Epithelial cell of prostate (primary cell): Measurements from ENCODE around the gene PRSS8.
"Not testable (repeated sequence)": the region's sequence is repeated elsewhere in the genome, so short reads cannot be mapped to it uniquely, and the experiment has no call there.

ENCODE experiments used
- DNase-seq: peaks from one replicate; pipeline ENCODE4 v3.0.0-alpha.2; 2011; ENCODE audit warnings: low read depth, low spot score
- H3K27ac ChIP-seq: fragments of 450-650 bp; 2 replicates; pipeline ENCODE4 v1.5.1; 2017; ENCODE audit warnings: mild to moderate bottlenecking

PRSS8 gene

DNA sequence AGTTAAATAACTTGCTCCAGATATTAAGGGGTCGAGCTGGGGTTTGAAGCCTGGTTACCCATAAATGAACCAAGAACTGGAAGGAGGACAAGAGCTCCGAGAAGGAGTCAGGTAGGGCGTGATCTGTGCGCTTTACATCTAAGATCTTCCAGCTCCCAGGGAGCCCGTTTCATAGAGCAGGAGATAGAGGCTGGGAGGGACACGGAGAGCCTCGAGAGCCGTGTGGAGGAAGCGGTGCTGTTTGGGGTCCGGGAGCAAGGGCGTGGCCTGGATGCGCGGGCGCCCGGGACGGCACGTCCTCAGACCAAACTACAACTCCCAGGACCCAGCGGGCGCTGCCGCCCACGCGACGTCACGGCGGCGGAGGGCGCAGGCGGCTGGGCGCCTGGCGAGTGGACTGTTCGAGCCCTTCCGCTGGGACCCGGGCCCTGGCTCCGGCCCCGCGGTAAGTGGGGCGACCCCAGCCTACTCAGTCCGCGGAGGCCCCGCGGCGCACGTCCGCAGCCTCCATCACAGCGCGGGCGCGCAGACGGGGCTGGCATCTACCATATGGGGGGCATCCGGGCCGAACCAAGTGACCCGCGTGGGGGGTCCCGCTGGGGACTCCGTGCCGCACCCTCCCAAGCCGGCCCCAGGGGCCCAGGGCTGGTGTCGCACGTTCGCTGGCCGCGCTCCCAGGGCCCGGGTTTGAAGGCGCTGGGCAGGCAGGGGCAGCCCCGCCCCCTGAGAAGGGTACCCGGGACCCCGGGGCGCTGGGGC lies 27.3 kb downstream of the PRSS8 start, which contains the start of gene BCKDK:
Gene BCKDK, plus strand, starts transcription at position 352 of the 759 bp plus-strand sequence. CDS start 838 bp downstream, outside the sequence.
- H3K27ac ChIP-seq, result peak within 1 kb of the TSS; percentile 21
- DNase-seq, result no peak

DNA sequence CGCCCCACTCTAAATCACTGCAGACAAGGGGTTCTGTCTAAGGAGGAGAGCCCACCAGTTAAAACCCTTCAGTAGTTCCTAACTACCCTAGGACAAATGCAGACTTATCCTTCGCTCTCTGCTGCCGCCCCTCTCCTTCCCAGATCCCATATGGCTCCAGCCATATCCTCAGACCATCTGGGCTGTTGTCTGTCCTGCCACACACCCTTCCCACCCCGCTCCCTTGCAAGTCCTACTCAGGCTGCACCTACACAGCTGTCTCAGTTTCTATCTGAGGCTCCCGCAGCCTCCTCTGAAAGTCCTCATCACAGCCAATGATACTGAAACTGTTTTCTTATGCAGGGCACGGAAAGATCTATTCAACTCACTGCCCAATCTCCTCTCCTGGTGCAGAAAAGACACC lies 28.1 kb downstream of the PRSS8 start:
- no peak overlapping the region for H3K27ac ChIP-seq
- no peak for DNase-seq

DNA sequence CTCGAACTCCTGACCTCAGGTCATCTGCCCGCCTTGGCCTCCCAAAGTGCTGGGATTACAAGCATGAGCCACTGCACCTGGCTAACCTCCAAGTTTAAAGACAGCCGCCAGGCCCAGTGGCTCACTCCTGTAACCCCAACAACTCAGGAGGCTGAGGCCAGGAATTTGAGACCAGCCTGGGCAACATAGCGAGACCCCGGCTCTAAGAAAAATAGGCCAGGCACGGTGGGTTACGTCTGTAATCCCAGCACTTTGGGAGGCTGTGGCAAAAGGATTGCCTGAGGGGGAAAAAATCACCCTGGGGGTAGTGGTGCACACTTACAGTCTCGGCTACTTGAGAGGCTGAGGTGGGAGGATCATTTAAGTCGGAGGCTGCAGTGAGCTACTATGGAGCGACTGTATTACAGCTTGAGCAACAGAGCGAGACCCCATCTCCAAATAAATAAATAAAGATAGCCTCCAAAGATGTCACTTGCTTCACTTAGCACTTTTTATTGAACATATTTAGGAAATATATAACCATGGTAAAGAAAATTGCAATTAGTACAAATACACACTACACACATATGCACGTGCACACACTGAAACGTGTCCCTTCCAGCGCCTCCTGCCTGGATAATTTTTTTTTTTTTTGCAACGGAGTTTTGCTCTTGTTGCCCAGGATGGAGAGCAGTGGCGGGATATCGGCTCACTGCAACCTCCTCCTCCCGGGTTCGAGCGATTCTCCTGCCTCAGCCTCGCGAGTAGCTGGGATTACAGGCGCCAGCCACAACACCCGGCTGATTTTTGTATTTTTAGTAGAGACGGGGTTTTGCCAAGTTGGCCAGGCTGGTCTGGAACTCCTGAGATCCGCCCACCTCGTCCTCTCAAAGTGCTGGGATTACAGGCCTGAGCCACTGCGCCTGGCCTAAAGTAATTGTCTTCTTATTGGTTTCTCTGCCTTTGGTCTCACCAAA lies 28.7 kb downstream of the PRSS8 start:
- no peak overlapping the region for H3K27ac ChIP-seq

DNA sequence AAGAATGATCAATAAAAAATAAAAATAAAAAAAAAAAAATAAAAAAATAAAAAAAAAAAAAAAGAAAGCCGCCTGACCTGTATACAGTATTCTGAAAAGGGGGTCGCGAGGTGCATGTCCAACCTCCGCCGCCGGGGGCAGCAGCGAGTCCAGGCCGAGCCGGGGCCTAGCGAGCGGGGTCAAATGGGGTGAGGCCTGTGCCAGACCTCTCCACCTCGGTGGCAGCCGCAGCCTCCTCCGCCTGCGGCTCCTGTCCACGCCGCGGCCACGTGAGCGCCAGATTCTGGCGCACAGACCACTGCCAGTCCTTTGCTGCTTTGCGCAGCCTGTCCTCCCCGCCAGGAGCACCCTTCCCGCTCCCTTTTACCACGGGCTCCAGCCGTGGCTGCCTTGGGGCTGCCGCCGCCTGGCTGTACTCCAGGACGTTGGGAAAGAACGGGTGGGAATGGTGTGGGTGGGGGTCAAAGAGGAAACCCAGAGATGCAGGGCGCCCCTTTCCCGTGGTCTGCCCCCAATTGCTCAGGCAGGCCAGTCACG lies 29.8 kb downstream of the PRSS8 start:
- H3K27ac ChIP-seq, result no peak overlapping the region
- no peak for DNase-seq

More for the DNA sequence above, 28.7 kb downstream of the PRSS8 start:
- no peak for DNase-seq

DNA sequence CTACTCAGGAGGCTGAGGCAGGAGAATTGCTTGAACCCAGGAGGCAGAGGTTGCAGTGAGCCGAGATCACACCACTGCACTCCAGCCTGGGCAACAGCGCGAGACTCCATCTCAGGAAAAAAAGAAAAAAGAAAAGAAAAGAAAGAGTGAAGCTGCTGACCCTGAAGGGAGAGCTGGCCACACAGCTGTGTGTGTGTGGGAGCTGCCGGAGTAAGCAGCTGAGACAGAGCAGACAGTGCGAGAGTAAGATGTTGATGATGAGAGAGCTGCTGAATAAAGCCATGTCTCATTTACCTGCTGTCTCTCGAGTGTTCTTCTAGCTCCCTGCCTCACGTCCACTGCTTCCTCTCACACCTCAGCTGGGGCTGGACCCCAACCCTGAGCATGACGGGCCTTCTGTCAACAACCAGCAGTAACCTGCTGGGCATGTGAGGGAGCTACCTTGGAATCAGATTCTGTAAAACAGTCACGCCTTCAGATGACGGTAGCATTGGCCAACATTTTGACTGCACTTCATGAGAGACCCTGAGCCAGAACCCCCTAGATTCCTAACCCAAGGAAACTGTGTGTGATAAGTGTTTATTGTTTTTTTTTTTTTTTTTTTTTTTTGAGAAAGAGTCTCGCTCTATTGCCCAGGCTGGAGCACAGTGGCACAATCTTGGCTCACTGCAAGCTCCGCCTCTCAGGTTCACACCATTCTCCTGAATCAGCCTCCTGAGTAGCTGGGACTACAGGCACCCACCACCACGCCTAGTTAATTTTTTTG lies 34.5 kb downstream of the PRSS8 start:
- not testable (repeated sequence) for H3K27ac ChIP-seq, DNase-seq

DNA sequence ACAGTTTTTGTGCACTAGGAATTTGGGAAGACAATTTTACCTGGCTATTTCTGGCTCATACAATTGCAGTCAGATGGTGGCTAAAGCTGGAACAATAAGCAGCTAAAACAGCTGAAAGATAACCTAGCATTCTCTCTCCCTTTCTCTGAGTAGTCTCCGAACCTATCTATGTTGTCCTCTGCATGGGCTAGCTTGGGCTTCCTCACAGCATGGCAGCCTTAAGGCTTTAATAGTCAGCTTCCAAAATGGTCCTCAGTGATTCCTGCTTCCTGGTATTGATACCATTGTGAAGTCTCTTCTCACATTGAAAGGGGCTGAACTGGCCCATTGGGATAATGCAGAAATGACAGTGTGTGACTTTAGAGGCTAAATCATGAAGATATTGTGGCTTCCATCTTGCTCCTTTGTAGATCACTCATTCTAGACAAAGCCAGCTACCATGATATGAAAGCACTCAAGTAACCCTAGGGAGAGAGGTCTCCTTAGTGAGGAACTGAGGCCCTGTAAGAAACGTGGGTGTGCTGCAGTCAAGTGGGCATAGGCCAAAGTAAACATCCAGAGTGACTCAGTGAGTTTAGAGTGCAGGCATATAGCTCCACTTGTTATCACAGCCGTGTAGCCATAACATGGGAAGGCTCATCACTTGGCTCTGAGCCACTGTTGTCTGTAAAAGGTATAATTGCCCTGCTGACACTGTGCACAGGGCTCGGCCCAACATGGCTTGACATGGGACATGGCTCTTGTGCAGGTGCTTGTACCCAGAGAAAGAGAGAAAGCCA lies 35.5 kb downstream of the PRSS8 start:
- no peak for DNase-seq
- H3K27ac ChIP-seq, result no peak overlapping the region

DNA sequence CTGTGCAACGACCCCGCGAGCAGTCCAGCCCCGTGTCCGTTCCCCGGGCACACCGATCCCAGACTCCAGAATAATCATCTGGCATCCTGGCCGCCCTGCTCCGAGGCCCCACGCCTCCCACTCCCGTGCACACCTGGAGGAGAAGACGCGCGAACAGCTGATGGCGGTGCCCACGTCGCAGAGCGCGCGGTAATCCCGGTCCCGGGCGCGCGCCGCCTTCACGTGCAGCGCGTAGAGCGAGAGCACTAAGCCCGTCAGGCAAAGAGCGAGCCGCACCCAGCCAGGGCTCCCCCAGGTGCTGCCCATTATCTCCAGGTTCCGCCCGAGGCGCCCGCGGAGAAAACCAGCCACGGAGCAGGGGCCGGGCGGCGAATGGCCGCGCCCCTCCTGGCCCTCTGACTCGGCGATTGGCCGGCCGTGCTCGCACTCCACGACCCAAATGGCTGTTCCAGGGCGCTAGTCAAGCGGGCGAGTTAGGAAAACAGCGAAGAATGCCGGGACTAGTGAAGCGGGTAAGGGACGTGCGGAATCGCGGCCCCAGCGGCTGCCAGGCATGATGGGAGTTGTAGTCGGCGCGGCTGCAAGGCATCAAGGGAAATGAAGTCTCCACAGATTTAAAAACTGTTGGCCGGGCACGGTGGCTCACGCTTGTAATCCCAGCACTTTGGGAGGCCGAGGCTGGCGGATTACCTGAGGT lies 41.0 kb downstream of the PRSS8 start, which contains the start of gene VKORC1:
Gene VKORC1, minus strand, starts transcription at position 374 of the 697 bp plus-strand sequence. Its CDS starts 68 bp downstream, at position 306.
- DNase-seq, result peak; percentile 88

DNA sequence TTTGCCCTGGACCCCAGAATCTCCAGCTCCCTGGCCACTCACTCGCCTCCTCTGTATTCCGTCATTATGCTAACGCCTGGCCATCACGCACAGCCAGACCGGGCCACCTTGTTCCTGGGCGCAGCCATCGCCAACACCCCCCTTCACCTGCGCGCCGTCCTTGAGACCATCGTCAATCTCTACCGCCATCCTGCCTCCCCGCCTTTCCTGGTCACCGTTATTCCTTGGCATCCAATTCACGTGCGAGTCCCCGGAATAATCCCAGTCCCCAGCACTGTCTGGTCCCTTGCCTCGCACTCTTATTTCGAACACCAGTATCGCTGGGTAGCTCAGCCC lies 41.5 kb downstream of the PRSS8 start:
- no peak for DNase-seq
- peak overlapping the region; percentile 70 for H3K27ac ChIP-seq

More for the DNA sequence above, 41.0 kb downstream of the PRSS8 start, which contains the start of gene VKORC1:
- H3K27ac ChIP-seq, result peak within 1 kb of the TSS; percentile 70

DNA sequence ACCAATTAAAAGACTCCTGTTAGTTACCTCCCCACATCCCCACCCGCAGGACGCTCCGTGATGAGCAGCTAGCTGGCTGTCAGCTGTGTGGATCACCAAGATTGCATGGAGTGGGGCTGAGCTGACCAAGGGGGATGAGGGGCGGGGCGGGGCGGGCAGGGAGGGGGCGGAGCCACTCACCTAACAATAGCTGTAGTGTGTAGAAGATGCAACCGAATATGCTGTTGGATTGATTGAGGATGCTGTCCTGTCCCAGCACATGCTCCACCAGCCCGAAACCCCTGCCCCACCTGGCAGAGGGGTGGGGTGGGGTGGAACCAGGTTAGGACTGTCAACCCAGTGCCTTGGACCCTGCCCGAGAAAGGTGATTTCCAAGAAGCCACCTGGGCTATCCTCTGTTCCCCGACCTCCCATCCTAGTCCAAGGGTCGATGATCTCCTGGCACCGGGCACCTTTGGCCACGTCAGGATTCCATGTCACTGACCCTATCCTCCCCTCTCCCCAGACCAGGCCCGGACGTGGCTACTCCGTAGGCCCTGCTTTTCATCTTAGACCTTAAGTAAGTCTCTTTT lies 42.3 kb downstream of the PRSS8 start:
- DNase-seq, result no peak

DNA sequence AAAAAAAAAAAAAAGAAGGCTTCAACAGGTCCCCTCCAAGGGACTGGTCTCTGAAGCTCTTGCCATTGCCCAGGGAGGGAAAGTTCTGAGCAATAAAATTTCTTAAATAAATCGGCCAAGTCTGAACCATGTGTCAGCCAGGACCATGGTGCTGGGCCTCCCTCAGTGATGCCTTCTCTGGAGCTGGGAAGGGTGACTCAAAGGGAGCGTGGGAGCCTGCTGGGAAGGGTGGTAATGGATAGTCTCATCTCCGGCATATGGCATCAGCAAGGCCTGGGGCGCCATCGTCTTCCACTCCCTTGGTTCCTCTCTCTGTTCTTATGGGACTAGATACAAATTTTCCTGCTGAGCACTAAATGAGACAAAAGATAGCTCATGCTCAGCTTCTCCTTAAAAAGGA lies 43.2 kb downstream of the PRSS8 start:
- H3K27ac ChIP-seq, result no peak overlapping the region
- no peak for DNase-seq

More for the DNA sequence above, 42.3 kb downstream of the PRSS8 start:
- H3K27ac ChIP-seq, result no peak overlapping the region

DNA sequence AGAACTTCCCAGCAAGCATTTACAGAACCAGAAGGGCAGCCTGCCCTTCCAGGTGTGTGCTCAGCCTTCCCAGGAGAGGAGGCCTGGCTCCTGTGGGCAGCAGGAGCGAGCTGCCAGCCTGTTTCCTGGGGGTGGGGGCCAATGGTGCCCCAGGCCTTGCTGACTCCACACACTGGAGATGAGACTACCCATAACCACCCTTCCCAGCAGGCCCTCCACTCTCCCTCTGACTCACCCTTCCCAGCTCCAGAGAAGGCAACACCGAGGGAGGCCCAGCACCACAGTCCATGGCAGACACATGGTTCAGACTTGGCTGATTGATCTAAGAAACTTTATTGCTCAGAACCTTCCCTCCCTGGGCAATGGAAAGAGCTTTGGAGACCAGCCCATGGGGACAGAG lies 45.0 kb downstream of the PRSS8 start:
- DNase-seq, result no peak
- H3K27ac ChIP-seq, result no peak overlapping the region

DNA sequence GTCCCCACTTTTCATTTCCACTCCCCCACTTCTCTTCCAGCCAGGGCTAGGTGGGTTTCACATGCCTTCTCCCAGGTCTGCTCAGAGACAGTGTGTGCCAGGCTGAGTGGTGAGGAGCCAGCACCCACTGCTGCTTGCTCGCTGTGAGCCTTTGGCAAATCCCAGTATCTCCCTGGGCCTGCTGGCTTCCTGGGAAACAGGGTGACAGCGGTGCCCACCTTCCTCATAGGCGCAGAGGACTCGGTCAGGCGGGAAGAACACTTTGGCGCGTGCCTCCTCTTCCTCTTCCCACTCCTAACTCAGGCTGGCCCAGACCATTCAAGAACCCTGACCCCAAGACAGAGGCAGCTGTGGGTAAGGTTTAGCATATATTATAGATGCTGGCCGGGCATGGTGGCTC lies 46.3 kb downstream of the PRSS8 start:
- DNase-seq, result no peak
- no peak overlapping the region for H3K27ac ChIP-seq

DNA sequence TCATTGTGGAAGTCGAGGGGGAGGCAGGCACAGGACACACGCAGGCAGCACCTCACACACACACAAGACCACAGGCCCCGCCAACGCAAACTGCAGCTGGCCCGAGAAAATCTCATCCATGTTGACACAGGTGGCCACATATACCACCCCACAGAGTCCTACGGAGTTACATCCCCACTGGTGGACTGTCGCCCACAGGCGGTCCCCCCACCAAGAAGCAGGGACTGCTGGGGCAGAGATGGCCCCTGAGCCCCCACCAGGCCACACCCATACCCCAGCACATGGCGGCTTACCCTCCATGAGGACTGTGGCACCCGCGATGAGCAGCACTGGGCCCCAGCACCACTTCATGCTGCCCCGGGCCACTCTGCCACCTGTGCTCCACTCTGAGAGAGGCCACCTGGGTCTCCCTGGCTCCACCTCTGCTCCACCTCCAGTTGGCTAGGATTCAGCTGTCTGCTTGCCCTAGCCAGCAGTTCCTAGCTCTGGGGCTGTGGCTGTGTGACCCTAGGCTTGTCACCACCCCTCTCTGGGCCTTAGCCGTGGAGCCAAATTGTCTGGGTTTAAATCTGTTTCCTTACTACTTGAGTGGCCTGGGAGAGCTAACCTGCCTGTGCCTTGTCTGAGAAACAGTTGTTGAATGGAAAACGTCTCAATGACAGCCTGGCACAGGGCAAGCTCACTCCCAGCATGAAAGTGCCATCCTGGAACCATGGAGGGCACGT lies 46.9 kb downstream of the PRSS8 start, which contains the start of gene PRSS53:
Gene PRSS53, minus strand, starts transcription at position 485 of the 725 bp plus-strand sequence. Its CDS starts 134 bp downstream, at position 351.
- no peak for DNase-seq
- H3K27ac ChIP-seq, result no peak within 1 kb of the TSS

DNA sequence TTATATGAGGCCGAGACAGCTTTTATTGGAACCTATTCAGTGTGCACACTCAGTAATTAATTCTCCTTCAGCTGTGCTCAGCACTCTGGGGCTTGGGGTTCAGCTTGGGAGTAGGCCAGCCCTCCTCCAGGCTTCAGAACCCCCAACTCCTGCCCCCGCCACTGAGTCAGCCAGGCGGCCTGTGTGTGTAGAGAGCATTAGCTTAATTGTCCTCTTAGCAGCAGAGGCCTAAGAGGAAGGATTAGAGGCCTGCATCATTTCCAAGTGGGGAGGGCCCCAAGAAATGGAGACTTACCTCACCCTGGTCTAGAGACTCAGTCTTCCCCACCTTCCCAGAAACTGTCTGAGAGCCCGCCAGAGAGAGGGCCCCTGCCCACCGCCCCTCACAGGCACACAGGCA lies 47.6 kb downstream of the PRSS8 start:
- no peak for DNase-seq
- H3K27ac ChIP-seq, result no peak overlapping the region

DNA sequence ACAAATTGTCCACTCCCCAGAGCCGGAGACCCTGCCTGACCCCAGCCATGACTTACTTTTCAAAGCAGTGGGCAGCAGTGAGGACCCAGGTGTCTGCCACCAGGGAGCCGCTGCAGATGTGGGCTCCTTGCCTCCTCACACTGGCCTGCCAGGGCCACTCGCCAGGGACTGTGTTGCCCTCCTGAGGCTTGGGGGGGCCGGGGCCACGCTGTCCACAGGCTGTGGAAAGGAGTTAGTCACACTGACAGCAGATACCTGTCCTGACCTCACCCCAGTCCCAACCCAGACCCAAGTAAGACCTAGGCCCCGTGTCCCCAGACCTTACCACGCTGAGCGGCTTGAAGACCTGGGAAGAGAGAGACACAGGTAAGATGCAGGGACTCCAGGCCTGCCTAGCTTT lies 48.0 kb downstream of the PRSS8 start:
- DNase-seq, result no peak
- no peak overlapping the region for H3K27ac ChIP-seq

DNA sequence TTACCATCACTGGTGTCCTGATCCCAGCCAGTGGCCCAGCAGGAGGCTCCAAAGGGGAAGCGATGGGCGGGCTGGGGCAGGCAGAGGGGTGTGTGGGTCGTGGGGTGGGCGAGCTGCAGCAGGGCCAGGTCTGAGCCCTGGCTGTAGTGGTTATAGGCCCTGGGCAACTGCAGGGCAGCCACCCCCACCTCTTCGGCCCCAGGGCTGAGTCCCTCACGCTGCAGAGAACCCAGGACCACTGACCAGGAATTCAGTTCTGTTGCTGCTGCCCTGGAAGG lies 49.0 kb downstream of the PRSS8 start:
- H3K27ac ChIP-seq, result no peak overlapping the region
- no peak for DNase-seq

DNA sequence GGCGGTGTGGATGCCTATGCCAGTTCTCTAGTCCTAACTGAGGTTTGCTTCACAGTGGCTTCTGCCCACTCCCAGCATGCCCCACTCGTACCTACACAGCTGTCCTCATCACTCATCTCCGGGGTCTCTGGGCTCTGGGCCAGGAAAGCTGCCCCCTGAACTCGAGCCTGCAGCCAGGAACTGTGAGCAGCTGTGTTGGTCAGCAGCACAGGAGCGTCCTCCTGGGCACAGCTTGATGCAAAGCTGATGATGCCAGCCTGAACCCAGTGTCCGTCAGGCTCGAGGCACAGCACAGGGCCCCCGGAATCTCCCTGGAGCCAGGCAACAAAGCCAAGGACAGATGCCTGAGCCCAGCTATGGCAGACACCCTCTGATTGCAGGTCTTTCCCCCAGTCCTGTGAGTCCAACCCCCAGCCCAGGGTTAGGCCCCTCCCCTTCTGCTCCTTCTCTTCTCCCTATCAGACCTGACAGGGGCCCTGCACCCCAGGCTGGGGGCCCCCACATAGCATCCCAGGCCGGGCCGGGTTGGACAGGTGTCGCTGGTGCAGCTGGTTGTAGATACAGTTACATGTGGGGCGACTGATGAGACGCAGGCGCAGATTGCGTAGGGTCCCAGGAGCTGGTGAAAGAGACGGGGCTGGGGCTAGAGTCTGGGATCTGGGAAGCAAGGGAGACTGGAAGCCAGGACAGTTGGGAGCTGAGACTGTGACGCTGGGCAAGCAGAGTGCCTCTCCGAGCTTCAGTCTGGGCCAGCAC lies 49.5 kb downstream of the PRSS8 start:
- no peak for DNase-seq
- H3K27ac ChIP-seq, result no peak overlapping the region
